Parathyroid adenoma (tissue), 2 donors: ENCODE measurements around the gene HBZ.
A peak's percentile ranks its signal among the peaks of the same experiment; 100 is the strongest.
"Not testable (repeated sequence)": the region's sequence is repeated elsewhere in the genome, so short reads cannot be mapped to it uniquely, and the experiment has no call there.

ENCODE experiments used
- H2AFZ ChIP-seq: fragments of 300-600 bp; sonication (generic); one replicate; pipeline ENCODE4 v1.7.0; 2017; ENCODE audit warnings: antibody characterized with exemption, mild to moderate bottlenecking
- H3K27ac ChIP-seq: fragments of 300-600 bp; sonication (generic); one replicate; pipeline ENCODE4 v1.7.0; 2017
- H3K27me3 ChIP-seq: fragments of 300-600 bp; sonication (generic); one replicate; pipeline ENCODE4 v1.7.0; 2017; ENCODE audit warnings: low read length; ENCODE audit not compliant: control insufficient read depth, insufficient read depth
- H3K36me3 ChIP-seq: fragments of 300-600 bp; sonication (generic); one replicate; pipeline ENCODE4 v1.7.0; 2017; ENCODE audit warnings: low read length; ENCODE audit not compliant: control insufficient read depth, insufficient read depth
- H3K4me1 ChIP-seq: fragments of 300-600 bp; sonication (generic); one replicate; pipeline ENCODE4 v1.7.0; 2017; ENCODE audit warnings: control low read depth
- H3K4me2 ChIP-seq: fragments of 300-600 bp; sonication (generic); one replicate; pipeline ENCODE4 v1.7.0; 2017; ENCODE audit warnings: low read length
- H3K4me3 ChIP-seq: fragments of 300-600 bp; sonication (generic); one replicate; pipeline ENCODE4 v1.7.0; 2017; ENCODE audit warnings: low read depth, low read length
- H3K79me2 ChIP-seq: fragments of 300-600 bp; sonication (generic); one replicate; pipeline ENCODE4 v1.7.0; 2017; ENCODE audit warnings: control low read depth
- H3K9ac ChIP-seq: fragments of 300-600 bp; sonication (generic); one replicate; pipeline ENCODE4 v1.7.0; 2017; ENCODE audit warnings: mild to moderate bottlenecking
- H3K9me3 ChIP-seq: fragments of 300-600 bp; sonication (generic); one replicate; pipeline ENCODE4 v1.7.0; 2017; ENCODE audit warnings: low read length; ENCODE audit not compliant: control insufficient read depth
- CTCF ChIP-seq: fragments of 300-600 bp; sonication (generic); IDR thresholded peaks from one replicate; pipeline ENCODE4 v1.7.0; 2017; ENCODE audit warnings: antibody characterized with exemption, mild to moderate bottlenecking
- donor health status: primary hyperparathyroidism.

The HBZ gene

GRCh38 chr16:149024-149660, 3.3 kb upstream of the HBZ start:
- Histone ChIP-seq H3K79me2 (no peaks in the 10 kb centered on the region), H3K4me2 (no peak overlapping the region), H3K36me3 (no peaks in the 10 kb centered on the region), H3K27me3 (no peaks in the 10 kb centered on the region), H3K27ac (no peak overlapping the region), H2AFZ (peak overlapping the region; percentile 62), H3K9ac (no peak overlapping the region), H3K9me3 (no peaks in the 10 kb centered on the region), H3K4me3 (no peak overlapping the region), H3K4me1 (peaks cover 5% of the 10 kb centered on the region)
- TF ChIP-seq CTCF, result no peak

- not testable (repeated sequence) for H3K9ac ChIP-seq, H3K79me2 ChIP-seq, H3K4me2 ChIP-seq, H3K27me3 ChIP-seq, H2AFZ ChIP-seq, H3K9me3 ChIP-seq, H3K36me3 ChIP-seq, H3K4me1 ChIP-seq, H3K4me3 ChIP-seq, H3K27ac ChIP-seq
Observed at GRCh38 chr16:153129-153521, 681 bp downstream of the HBZ start.

- H3K36me3 ChIP-seq, H3K27ac ChIP-seq, H3K27me3 ChIP-seq, H3K9me3 ChIP-seq, H3K4me3 ChIP-seq, H3K9ac ChIP-seq, H3K4me1 ChIP-seq, H3K79me2 ChIP-seq, H3K4me2 ChIP-seq, H2AFZ ChIP-seq: not testable (repeated sequence)
Observed at GRCh38 chr16:153550-154216, 1.2 kb downstream of the HBZ start.

- Histone ChIP-seq H3K4me3 (peak overlapping the region; percentile 35), H2AFZ (peak overlapping the region; percentile 91), H3K27ac (no peak overlapping the region), H3K36me3 (no peaks in the 10 kb centered on the region), H3K27me3 (no peaks in the 10 kb centered on the region), H3K9me3 (no peaks in the 10 kb centered on the region), H3K9ac (no peak overlapping the region), H3K79me2 (no peaks in the 10 kb centered on the region), H3K4me2 (peak overlapping the region; percentile 65), H3K4me1 (no peaks in the 10 kb centered on the region)
- no peak for TF ChIP-seq CTCF
Observed at GRCh38 chr16:154217-155030, 2.0 kb downstream of the HBZ start.

- no peak for TF ChIP-seq CTCF
- no peaks in the 10 kb centered on the region for H3K4me1 ChIP-seq
- no peaks in the 10 kb centered on the region for H3K79me2 ChIP-seq
- no peak overlapping the region for H3K4me3 ChIP-seq
- H3K36me3 ChIP-seq, result no peaks in the 10 kb centered on the region
- H3K27me3 ChIP-seq, result no peaks in the 10 kb centered on the region
- no peak overlapping the region for H2AFZ ChIP-seq
- H3K9ac ChIP-seq, result no peak overlapping the region
- no peaks in the 10 kb centered on the region for H3K9me3 ChIP-seq
- no peak overlapping the region for H3K27ac ChIP-seq
- H3K4me2 ChIP-seq, result peak overlapping the region; percentile 65
Observed at GRCh38 chr16:155031-155398, 2.6 kb downstream of the HBZ start.
